HepG2 (cell line): ENCODE data around the gene TM2D3. TPM values are rescaled to one million over a fixed set of nuclear protein-coding genes. Genes with fewer than 3 reads are reported as not detected.

Experiments used
- ATAC-seq: fragments of 200-7000 bp; cut with Tn5 transposase; 3 replicates; pipeline ENCODE4 v1.9.1; 2020; ENCODE audit warnings: mild to moderate bottlenecking, moderate library complexity
- BruUV-seq: library from RNA; stranded (reverse); fragments of 400-500 nt; replicated peaks from 2 replicates; lab custom pipeline; 2021; lab: Mats Ljungman, UMichigan
- CTCF ChIA-PET: fragments of 300-600 bp; formaldehyde crosslinking; extraction: SDS; loops from one replicate; lab custom pipeline; 2021; ENCODE audit warnings: low total read pairs, inconsistent platforms, low intra/inter-chr PET ratio; lab: Yijun Ruan, JAX
- POLR2A ChIA-PET: fragments of 350-600 bp; sonication (Branson Sonifier 250); formaldehyde crosslinking; loops from one replicate; lab custom pipeline; 2020; ENCODE audit warnings: antibody characterized with exemption, inconsistent platforms; lab: Yijun Ruan, JAX
- DNase-seq: peaks from one replicate; pipeline ENCODE4 v3.0.0-alpha.2; 2015; ENCODE audit warnings: low spot score
- FAIRE-seq: peaks from 3 replicates; lab custom pipeline; 2011; peaks lifted over from hg19 to GRCh38; lab: Jason Lieb, UNC
- H2AFZ ChIP-seq: one replicate; pipeline ENCODE4 v1.6.1; 2011; ENCODE audit warnings: low read length, inconsistent platforms
- H3K27ac ChIP-seq: fragments of 300-600 bp; 3 replicates; pipeline ENCODE4 v1.8.0; 2011; ENCODE audit warnings: mixed run types, mild to moderate bottlenecking, mixed read lengths, low read length, inconsistent platforms; ENCODE audit not compliant: insufficient read depth; ENCODE audit errors: extremely low read length
- H3K27me3 ChIP-seq, 2 experiments: fragments of 200-600 bp in 1 of 2; 2 replicates in 1 of 2; 3 replicates in 1 of 2; pipeline versions ENCODE4 v1.6.0 to v1.8.0; 2011; ENCODE audit warnings: low read length in 2 of 2, mild to moderate bottlenecking in 2 of 2, moderate library complexity in 2 of 2, inconsistent platforms in 1 of 2; ENCODE audit not compliant: insufficient read depth in 2 of 2, control insufficient read depth in 1 of 2
- H3K36me3 ChIP-seq, 2 experiments: fragments of 200-600 bp in 1 of 2; replicated peaks in 1 of 2; 2 replicates in 1 of 2; 3 replicates in 1 of 2; pipeline versions ENCODE4 v1.5.1 to v1.8.0; 2011; ENCODE audit warnings: low read length in 2 of 2, inconsistent platforms in 1 of 2; ENCODE audit not compliant: insufficient read depth in 2 of 2, control insufficient read depth in 1 of 2
- H3K4me1 ChIP-seq: 2 replicates; pipeline ENCODE4 v1.5.1; 2012; ENCODE audit warnings: low read length, inconsistent platforms; ENCODE audit not compliant: insufficient read depth
- H3K4me2 ChIP-seq: 2 replicates; pipeline ENCODE4 v1.6.0; 2011; ENCODE audit warnings: low read depth, low read length, inconsistent platforms
- H3K4me3 ChIP-seq, 3 experiments: fragments of 200-600 bp in 1 of 3; sonication (generic), shearing (Covaris generic) in 1 of 3; replicated peaks in 1 of 3; 2 replicates each; pipeline ENCODE4 v1.5.1; 2011 to 2016; ENCODE audit warnings: low read length in 3 of 3, inconsistent platforms in 2 of 3, low read depth in 2 of 3, mild to moderate bottlenecking in 2 of 3, control low read depth in 1 of 3, mixed read lengths in 1 of 3; ENCODE audit not compliant: insufficient read depth in 1 of 3
- H3K79me2 ChIP-seq: one replicate; pipeline ENCODE4 v1.6.1; 2011; ENCODE audit warnings: low read length, inconsistent platforms; ENCODE audit not compliant: insufficient read depth
- H3K9ac ChIP-seq: 2 replicates; pipeline ENCODE4 v1.6.0; 2011; ENCODE audit warnings: mild to moderate bottlenecking, low read depth, low read length, inconsistent platforms; ENCODE audit not compliant: insufficient read depth
- H3K9me3 ChIP-seq: 2 replicates; pipeline ENCODE4 v1.5.1; 2012; ENCODE audit warnings: mild to moderate bottlenecking, low read length
- H4K20me1 ChIP-seq: 2 replicates; pipeline ENCODE4 v1.6.0; 2011; ENCODE audit warnings: inconsistent platforms, mild to moderate bottlenecking, low read length, moderate library complexity; ENCODE audit not compliant: insufficient read depth
- BHLHE40 ChIP-seq: IDR thresholded peaks from 2 replicates; pipeline ENCODE4 v1.6.1; 2011; ENCODE audit warnings: low read length, improper control_type of control experiment
- HMGA1 ChIP-seq: sonication (generic); formaldehyde crosslinking; conservative IDR thresholded peaks from 2 replicates; pipeline ENCODE4 v1.4.0; 2020; ENCODE audit warnings: missing genetic modification reagents
- KMT2A ChIP-seq: sonication (generic); formaldehyde crosslinking; IDR thresholded peaks from 2 replicates; pipeline ENCODE4 v1.4.0; 2020; ENCODE audit warnings: missing genetic modification reagents
- MYC ChIP-seq: sonication (generic); formaldehyde crosslinking; IDR thresholded peaks from 2 replicates; pipeline ENCODE4 v1.9.0; 2021; ENCODE audit warnings: missing genetic modification reagents, borderline replicate concordance
- SKI ChIP-seq: fragments of 450-650 bp; IDR thresholded peaks from one replicate; pipeline ENCODE4 v1.6.1; 2018; ENCODE audit warnings: mild to moderate bottlenecking; ENCODE audit not compliant: partially characterized antibody
- SYNCRIP ChIP-seq: fragments of 200-400 bp; formaldehyde crosslinking; IDR thresholded peaks from 2 replicates; pipeline ENCODE4 v1.6.1; 2018; ENCODE audit warnings: mild to moderate bottlenecking, low read depth, low read length; ENCODE audit not compliant: insufficient read depth
- TGIF2 ChIP-seq: IDR thresholded peaks from 2 replicates; pipeline ENCODE4 v1.6.1; 2016; ENCODE audit warnings: control low read depth, missing compliant biosample characterization
- ZNF136 ChIP-seq: sonication (generic); formaldehyde crosslinking; IDR thresholded peaks from 2 replicates; pipeline ENCODE4 v1.8.1; 2022; ENCODE audit warnings: low read depth, mild to moderate bottlenecking, moderate library complexity, missing genetic modification reagents
- ZNF264 ChIP-seq: sonication (generic); formaldehyde crosslinking; IDR thresholded peaks from 2 replicates; pipeline ENCODE4 v1.4.0; 2020; ENCODE audit warnings: missing genetic modification reagents
- ZNF326 ChIP-seq: sonication (generic); formaldehyde crosslinking; IDR thresholded peaks from 2 replicates; pipeline ENCODE4 v1.4.0; 2020; ENCODE audit warnings: missing genetic modification reagents, borderline replicate concordance
- ZNF550 ChIP-seq: sonication (generic); formaldehyde crosslinking; IDR thresholded peaks from 2 replicates; pipeline ENCODE4 v1.4.0; 2020; ENCODE audit warnings: mild to moderate bottlenecking, missing genetic modification reagents, borderline replicate concordance
- ZNF709 ChIP-seq: sonication (generic); formaldehyde crosslinking; IDR thresholded peaks from 2 replicates; pipeline ENCODE4 v1.5.0; 2020; ENCODE audit warnings: mild to moderate bottlenecking, missing genetic modification reagents
- WGBS: methylation state at CpG from one replicate; pipeline ENCODE4 v1.1.6; 2017; ENCODE audit warnings: low lambda C conversion rate; 5-methylcytosine and 5-hydroxymethylcytosine counted together
- in situ Hi-C: cut with HindIII; loops from 2 replicates; pipeline ENCODE4 v1.10.0; 2017; ENCODE audit warnings: low pct_unique_long_range_greater_than_20kb; ENCODE audit not compliant: extremely low pct_ligation_motif_present
- intact Hi-C: fragments of 100-400 bp; cut with micrococcal nuclease; formaldehyde crosslinking; loops from one replicate; pipeline ENCODE4 v1.10.0; 2022; ENCODE audit not compliant: unreplicated experiment
- polyA plus RNA-seq, 8 experiments: library from polyadenylated mRNA; depleted of rRNA in 3 of 8; stranded (reverse) in 7 of 8; unstranded in 1 of 8; fragments of >200 nt; fragmentation: Illumina TruSeq in 4 of 8; extraction: Trizol in 4 of 8; gene quantifications; 2 replicates each; pipeline versions ENCODE4 v1.2.1 to v1.2.3, GENCODE V29; 2011 to 2016; ENCODE audit warnings: low read depth in 4 of 8, missing spikeins in 1 of 8, mixed read lengths in 1 of 8; ENCODE audit not compliant: insufficient read depth in 1 of 8
- total RNA-seq, 5 experiments: library from RNA; depleted of rRNA; stranded (reverse); fragments of >200 nt; fragmentation: Illumina TruSeq; extraction: Trizol; gene quantifications; 2 replicates each; pipeline ENCODE4 v1.2.3, GENCODE V29; 2016; ENCODE audit warnings: low read depth in 1 of 5
- TF ChIP-seq, protein P1 (sequence below): sonication (generic); formaldehyde crosslinking; IDR thresholded peaks from 2 replicates; pipeline ENCODE4 v1.4.0; 2020; ENCODE audit warnings: missing genetic modification reagents
- TF ChIP-seq, protein P2 (sequence below): sonication (generic); formaldehyde crosslinking; IDR thresholded peaks from 2 replicates; pipeline ENCODE4 v1.8.0; 2022; ENCODE audit warnings: low read depth, missing genetic modification reagents
- TF ChIP-seq, protein P3 (sequence below): sonication (generic); formaldehyde crosslinking; IDR thresholded peaks from 2 replicates; pipeline ENCODE4 v1.5.0; 2020; ENCODE audit warnings: mild to moderate bottlenecking, missing genetic modification reagents
- TF ChIP-seq, protein P4 (sequence below): IDR thresholded peaks from 2 replicates; pipeline ENCODE4 v1.6.1; 2016
- TF ChIP-seq, protein P5 (sequence below): IDR thresholded peaks from 2 replicates; pipeline ENCODE4 v1.6.1; 2016; ENCODE audit warnings: low read depth, control low read depth

The TM2D3 gene
- total and polyA plus RNA-seq, 2 of the 13 experiments (the other 11 are each of a cell fraction or from before 2014, with no cell fraction given) = 31.1 to 72.7 TPM

DNA sequence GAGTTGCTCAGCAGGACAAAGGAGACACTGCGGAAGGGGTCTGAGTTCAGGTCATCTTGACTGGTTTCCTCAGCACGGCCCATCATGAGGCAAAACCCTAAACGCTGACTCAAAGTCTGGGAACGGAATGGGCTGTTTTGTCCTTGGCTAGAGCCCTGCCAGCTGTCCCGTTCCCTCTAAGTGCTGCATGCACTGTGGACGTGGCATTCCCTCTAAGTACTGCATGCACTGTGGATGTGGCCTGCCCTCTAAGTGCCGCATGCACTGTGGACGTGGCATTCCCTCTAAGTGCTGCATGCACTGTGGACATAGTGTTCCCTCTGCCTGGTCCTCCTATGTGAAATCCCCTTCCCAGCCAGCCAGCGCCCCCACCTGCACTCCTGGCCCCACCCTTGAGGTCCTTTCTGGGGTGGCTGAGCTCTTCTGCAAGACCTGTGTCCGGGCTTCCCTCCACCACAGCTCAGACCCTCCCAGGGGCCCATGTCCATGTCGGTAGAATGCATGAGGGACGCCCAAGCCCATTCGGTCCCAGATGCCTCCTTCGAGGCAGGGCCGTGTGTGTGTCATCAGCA is 36.7 kb downstream of the TM2D3 start (continued):
- no peak for TF ChIP-seq SYNCRIP
- TF ChIP-seq TGIF2 = no peak
- TF ChIP-seq, protein P1, sequence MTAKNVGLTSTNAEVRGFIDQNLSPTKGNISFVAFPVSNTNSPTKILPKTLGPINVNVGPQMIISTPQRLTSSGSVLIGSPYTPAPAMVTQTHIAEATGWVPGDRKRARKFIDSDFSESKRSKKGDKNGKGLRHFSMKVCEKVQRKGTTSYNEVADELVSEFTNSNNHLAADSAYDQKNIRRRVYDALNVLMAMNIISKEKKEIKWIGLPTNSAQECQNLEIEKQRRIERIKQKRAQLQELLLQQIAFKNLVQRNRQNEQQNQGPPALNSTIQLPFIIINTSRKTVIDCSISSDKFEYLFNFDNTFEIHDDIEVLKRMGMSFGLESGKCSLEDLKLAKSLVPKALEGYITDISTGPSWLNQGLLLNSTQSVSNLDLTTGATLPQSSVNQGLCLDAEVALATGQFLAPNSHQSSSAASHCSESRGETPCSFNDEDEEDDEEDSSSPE (CRISPR knock-in tag) = no peak
- TF ChIP-seq ZNF326 (CRISPR knock-in tag) = no peak

DNA sequence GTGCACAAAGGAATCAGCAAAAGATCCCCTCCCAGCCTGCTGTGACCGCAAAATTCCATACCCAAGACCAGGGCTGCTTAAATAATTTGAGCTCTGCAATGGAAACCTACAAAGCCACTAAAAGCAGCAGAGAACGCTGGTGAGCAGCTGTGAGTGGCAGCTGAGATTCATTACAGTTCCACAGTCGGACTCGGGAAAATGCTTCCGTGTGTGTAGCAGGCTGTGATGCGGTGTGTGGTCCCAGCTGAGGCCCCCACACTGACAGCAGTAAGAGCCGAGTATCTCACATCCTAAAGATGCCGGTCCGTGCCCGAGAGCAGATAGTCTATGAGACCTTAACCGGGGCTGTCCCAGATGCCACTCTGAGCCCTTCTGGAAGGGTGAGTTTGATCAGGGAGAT is 37.4 kb downstream of the TM2D3 start:
- H3K9ac ChIP-seq = no peak overlapping the region
- H3K79me2 ChIP-seq = peaks cover 14% of the 10 kb centered on the region
- FAIRE-seq (no peak), DNase-seq (no peak), ATAC-seq (no peak)
- no peaks in the 10 kb centered on the region for H3K27me3 ChIP-seq
- intact Hi-C loops (no loop called here), in situ Hi-C loops (no loop called here)
- no peaks in the 10 kb centered on the region for H4K20me1 ChIP-seq
- no peak overlapping the region for H3K27ac ChIP-seq
- no peak overlapping the region for H2AFZ ChIP-seq
- H3K4me3 ChIP-seq = no peak overlapping the region
- H3K36me3 ChIP-seq = no peaks in the 10 kb centered on the region; a peak in 1 of 5 replicates
- TF ChIP-seq, protein P2, sequence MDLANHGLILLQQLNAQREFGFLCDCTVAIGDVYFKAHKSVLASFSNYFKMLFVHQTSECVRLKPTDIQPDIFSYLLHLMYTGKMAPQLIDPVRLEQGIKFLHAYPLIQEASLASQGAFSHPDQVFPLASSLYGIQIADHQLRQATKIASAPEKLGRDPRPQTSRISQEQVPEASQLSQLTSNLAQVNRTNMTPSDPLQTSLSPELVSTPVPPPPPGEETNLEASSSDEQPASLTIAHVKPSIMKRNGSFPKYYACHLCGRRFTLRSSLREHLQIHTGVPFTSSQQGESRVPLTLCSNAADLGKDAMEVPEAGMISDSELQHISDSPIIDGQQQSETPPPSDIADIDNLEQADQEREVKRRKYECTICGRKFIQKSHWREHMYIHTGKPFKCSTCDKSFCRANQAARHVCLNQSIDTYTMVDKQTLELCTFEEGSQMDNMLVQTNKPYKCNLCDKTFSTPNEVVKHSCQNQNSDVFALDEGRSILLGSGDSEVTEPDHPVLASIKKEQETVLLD (CRISPR knock-in tag) = no peak
- TF ChIP-seq MYC (CRISPR knock-in tag) = no peak
- no peak for TF ChIP-seq ZNF264 (CRISPR knock-in tag)
- TF ChIP-seq HMGA1 = no peak
- TF ChIP-seq, protein P3, sequence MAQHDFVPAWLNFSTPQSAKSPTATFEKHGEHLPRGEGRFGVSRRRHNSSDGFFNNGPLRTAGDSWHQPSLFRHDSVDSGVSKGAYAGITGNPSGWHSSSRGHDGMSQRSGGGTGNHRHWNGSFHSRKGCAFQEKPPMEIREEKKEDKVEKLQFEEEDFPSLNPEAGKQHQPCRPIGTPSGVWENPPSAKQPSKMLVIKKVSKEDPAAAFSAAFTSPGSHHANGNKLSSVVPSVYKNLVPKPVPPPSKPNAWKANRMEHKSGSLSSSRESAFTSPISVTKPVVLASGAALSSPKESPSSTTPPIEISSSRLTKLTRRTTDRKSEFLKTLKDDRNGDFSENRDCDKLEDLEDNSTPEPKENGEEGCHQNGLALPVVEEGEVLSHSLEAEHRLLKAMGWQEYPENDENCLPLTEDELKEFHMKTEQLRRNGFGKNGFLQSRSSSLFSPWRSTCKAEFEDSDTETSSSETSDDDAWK (CRISPR knock-in tag) = no peak
- no peak for TF ChIP-seq KMT2A (CRISPR knock-in tag)
- TF ChIP-seq, protein P4, sequence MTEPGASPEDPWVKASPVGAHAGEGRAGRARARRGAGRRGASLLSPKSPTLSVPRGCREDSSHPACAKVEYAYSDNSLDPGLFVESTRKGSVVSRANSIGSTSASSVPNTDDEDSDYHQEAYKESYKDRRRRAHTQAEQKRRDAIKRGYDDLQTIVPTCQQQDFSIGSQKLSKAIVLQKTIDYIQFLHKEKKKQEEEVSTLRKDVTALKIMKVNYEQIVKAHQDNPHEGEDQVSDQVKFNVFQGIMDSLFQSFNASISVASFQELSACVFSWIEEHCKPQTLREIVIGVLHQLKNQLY = no peak
- TF ChIP-seq ZNF136 = no peak
- no peak for TF ChIP-seq SKI
- no peak for TF ChIP-seq BHLHE40
- no peak for TF ChIP-seq ZNF709 (CRISPR knock-in tag)
- TF ChIP-seq, protein P5, sequence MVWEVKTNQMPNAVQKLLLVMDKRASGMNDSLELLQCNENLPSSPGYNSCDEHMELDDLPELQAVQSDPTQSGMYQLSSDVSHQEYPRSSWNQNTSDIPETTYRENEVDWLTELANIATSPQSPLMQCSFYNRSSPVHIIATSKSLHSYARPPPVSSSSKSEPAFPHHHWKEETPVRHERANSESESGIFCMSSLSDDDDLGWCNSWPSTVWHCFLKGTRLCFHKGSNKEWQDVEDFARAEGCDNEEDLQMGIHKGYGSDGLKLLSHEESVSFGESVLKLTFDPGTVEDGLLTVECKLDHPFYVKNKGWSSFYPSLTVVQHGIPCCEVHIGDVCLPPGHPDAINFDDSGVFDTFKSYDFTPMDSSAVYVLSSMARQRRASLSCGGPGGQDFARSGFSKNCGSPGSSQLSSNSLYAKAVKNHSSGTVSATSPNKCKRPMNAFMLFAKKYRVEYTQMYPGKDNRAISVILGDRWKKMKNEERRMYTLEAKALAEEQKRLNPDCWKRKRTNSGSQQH (CRISPR knock-in tag) = no peak
- TF ChIP-seq ZNF550 = no peak
- WGBS = 89% methylated on average over 6 of the region's 11 CpGs
- BruUV-seq = no TSS peak
- H3K9me3 ChIP-seq = no peaks in the 10 kb centered on the region
- ChIA-PET CTCF (no interaction called here), POLR2A (interaction anchor here (1.0 kb wide), 1 partner anchor 11 kb away, joined by 3 read pairs; no protein-coding TSS in a partner anchor)
- H3K4me2 ChIP-seq = no peak overlapping the region
- peaks cover 87% of the 10 kb centered on the region for H3K4me1 ChIP-seq
